Gastroesophageal sphincter (tissue), 4 donors: ENCODE data around the gene VAV2. TPM values are rescaled to one million over a fixed set of nuclear protein-coding genes. Genes with fewer than 3 reads are reported as not detected.

Source experiments
- ATAC-seq: fragments of 150-250 bp; one replicate; pipeline ENCODE4 v1.9.1; 2016; ENCODE audit warnings: mild to moderate bottlenecking, moderate library complexity
- H3K27ac ChIP-seq, 4 donors: fragments of 200-600 bp; sonication (generic) in 3 of 4; 1 replicate in 3 of 4; 2 replicates in 1 of 4; pipeline ENCODE4 v1.5.1; 2016 to 2019
- H3K27me3 ChIP-seq: fragments of 200-600 bp; sonication (generic); one replicate; pipeline ENCODE4 v1.5.1; 2019
- H3K36me3 ChIP-seq, 2 donors: fragments of 200-600 bp; sonication (generic); one replicate each; pipeline ENCODE4 v1.5.1; 2019; ENCODE audit warnings: control low read depth in 1 of 2
- H3K4me1 ChIP-seq, 3 donors: fragments of 200-600 bp; sonication (generic); 1 replicate in 2 of 3; 2 replicates in 1 of 3; pipeline ENCODE4 v1.5.1; 2016 to 2019; ENCODE audit warnings: control low read depth in 2 of 3
- H3K4me3 ChIP-seq, 2 donors: fragments of 200-600 bp; sonication (generic); one replicate each; pipeline ENCODE4 v1.5.1; 2019; ENCODE audit warnings: mild to moderate bottlenecking in 1 of 2, moderate library complexity in 1 of 2
- H3K9me3 ChIP-seq, 3 donors: fragments of 200-600 bp; sonication (generic); one replicate each; pipeline ENCODE4 v1.5.1; 2017 to 2019; ENCODE audit warnings: control low read depth in 2 of 3
- EP300 ChIP-seq: sonication (generic); formaldehyde crosslinking; IDR thresholded peaks from one replicate; pipeline ENCODE4 v1.6.1; 2017; ENCODE audit warnings: antibody characterized with exemption, mild to moderate bottlenecking
- POLR2A ChIP-seq, 2 donors: fragments of 450-650 bp; IDR thresholded peaks; one replicate each; pipeline ENCODE4 v1.6.1; 2017; ENCODE audit warnings: antibody characterized with exemption in 2 of 2, mild to moderate bottlenecking in 2 of 2, moderate library complexity in 1 of 2
- POLR2AphosphoS5 ChIP-seq: sonication (generic); formaldehyde crosslinking; IDR thresholded peaks from one replicate; pipeline ENCODE4 v1.6.1; 2017; ENCODE audit warnings: antibody characterized with exemption
- WGBS, 2 donors: methylation state at CpG; one replicate each; pipeline ENCODE4 v1.1.5; 2018; ENCODE audit warnings: low coverage in 1 of 2; 5-methylcytosine and 5-hydroxymethylcytosine counted together
- total RNA-seq, 4 donors: library from RNA; depleted of rRNA; stranded (reverse); fragments of >200 nt; gene quantifications; one replicate each; pipeline ENCODE4 v1.1.0, GENCODE V29; 2016
- TF ChIP-seq, protein P1 (sequence below), 4 experiments: fragments of 200-600 bp in 2 of 4; fragments of 450-650 bp in 2 of 4; sonication (generic) in 1 of 4; IDR thresholded peaks; one replicate each; pipeline ENCODE4 v1.5.1; 2017 to 2019; ENCODE audit warnings: antibody characterized with exemption in 4 of 4, mild to moderate bottlenecking in 2 of 4, moderate library complexity in 2 of 4

The VAV2 gene
- total RNA-seq, 4 donors from 2014 or later: 7.7 to 16.8 (median 8.9) TPM

DNA sequence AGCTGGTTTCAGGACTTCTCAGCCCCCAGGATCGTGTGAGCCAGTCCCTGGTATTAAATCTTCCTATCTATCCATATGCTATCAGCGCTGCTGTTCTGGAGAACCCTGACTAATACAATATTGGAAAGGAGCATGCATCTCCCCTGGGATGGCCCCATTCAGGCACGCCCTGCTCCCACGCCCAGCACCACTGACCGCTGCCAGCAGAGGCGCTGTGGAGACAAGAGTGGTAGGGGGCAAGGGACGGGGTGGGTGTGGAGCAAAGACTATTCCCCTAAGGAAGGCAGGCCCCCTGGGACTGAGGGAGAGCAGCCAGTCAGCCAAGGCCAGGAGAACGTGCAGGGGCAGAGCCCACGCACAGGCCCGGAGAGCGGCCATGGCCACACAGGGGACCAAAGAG is 116.0 kb downstream of the VAV2 start:
- Histone ChIP-seq H3K4me3 (no peak overlapping the region), H3K27me3 (no peaks in the 10 kb centered on the region), H3K36me3 (no peaks in the 10 kb centered on the region), H3K4me1 (no peaks in the 10 kb centered on the region), H3K27ac (no peak overlapping the region), H3K9me3 (no peaks in the 10 kb centered on the region)
- TF ChIP-seq POLR2AphosphoS5: no peak
- TF ChIP-seq, protein P1, sequence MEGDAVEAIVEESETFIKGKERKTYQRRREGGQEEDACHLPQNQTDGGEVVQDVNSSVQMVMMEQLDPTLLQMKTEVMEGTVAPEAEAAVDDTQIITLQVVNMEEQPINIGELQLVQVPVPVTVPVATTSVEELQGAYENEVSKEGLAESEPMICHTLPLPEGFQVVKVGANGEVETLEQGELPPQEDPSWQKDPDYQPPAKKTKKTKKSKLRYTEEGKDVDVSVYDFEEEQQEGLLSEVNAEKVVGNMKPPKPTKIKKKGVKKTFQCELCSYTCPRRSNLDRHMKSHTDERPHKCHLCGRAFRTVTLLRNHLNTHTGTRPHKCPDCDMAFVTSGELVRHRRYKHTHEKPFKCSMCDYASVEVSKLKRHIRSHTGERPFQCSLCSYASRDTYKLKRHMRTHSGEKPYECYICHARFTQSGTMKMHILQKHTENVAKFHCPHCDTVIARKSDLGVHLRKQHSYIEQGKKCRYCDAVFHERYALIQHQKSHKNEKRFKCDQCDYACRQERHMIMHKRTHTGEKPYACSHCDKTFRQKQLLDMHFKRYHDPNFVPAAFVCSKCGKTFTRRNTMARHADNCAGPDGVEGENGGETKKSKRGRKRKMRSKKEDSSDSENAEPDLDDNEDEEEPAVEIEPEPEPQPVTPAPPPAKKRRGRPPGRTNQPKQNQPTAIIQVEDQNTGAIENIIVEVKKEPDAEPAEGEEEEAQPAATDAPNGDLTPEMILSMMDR (IDR thresholded peaks at IDR 0.05): no peak
- no peak for TF ChIP-seq POLR2A (IDR thresholded peaks at IDR 0.05)
- TF ChIP-seq EP300: no peak
- ATAC-seq: no peak
- WGBS, 2 donors: 100% methylated on average over 1 to 2 of the region's 11 CpGs

DNA sequence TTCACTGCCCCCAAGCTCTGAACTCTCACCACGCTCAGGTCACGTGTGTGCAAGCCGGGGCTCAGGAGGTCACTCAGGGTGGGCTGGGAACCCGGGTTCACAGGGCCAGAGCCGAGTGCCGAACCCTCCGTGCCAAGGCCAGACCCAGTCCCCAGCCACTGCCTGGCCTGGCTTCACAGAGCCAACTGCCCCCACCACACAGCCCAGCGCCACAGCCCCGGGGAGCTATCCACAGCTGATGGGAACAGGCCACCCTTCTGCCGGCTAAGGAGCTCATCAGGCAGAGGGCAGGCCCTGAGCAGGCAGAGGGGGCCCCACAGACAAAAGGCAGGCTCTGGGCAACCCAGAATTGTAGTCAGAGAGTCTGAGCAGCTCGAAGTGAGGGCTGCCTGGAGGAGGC is 117.0 kb downstream of the VAV2 start:
- Histone ChIP-seq H3K9me3 (no peaks in the 10 kb centered on the region), H3K27ac (no peak overlapping the region), H3K27me3 (no peaks in the 10 kb centered on the region), H3K4me1 (no peaks in the 10 kb centered on the region), H3K4me3 (no peak overlapping the region), H3K36me3 (no peaks in the 10 kb centered on the region)
- no peak for ATAC-seq
- WGBS, 2 donors: 80 to 88% methylated on average over 1 to 3 of the region's 11 CpGs
- TF ChIP-seq POLR2A (IDR thresholded peaks at IDR 0.05) (no peak), EP300 (no peak), POLR2AphosphoS5 (no peak)
- TF ChIP-seq, protein P1 (IDR thresholded peaks at IDR 0.05): no peak

DNA sequence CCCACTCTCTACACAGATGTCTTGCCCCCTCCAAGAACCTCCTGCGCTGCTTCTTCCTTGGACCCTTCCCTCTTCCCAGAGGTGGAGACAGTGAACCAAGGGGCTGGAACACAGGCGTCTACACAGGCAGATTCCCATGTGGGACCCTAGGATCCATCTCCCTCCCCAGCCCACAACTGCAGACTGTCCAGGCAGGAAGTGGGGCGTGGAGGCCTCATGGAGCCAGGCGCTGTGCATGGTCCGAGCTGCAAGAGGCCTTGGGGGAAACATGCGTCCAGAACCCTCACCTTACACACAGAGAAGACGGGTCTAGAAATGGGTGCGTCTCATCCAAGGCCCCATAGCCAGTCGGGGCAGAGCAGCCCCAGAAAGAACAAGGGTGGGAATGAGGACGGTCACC is 117.5 kb downstream of the VAV2 start:
- no peak for ATAC-seq
- H3K9me3 ChIP-seq: no peaks in the 10 kb centered on the region
- H3K27me3 ChIP-seq: no peaks in the 10 kb centered on the region
- 92 to 100% methylated on average over 2 to 7 of the region's 10 CpGs for WGBS, 2 donors
- H3K4me1 ChIP-seq: no peaks in the 10 kb centered on the region
- no peak overlapping the region for H3K4me3 ChIP-seq
- no peaks in the 10 kb centered on the region for H3K36me3 ChIP-seq
- no peak overlapping the region for H3K27ac ChIP-seq
- TF ChIP-seq EP300: no peak
- TF ChIP-seq, protein P1 (IDR thresholded peaks at IDR 0.05): no peak
- TF ChIP-seq POLR2AphosphoS5: no peak
- no peak for TF ChIP-seq POLR2A (IDR thresholded peaks at IDR 0.05)

DNA sequence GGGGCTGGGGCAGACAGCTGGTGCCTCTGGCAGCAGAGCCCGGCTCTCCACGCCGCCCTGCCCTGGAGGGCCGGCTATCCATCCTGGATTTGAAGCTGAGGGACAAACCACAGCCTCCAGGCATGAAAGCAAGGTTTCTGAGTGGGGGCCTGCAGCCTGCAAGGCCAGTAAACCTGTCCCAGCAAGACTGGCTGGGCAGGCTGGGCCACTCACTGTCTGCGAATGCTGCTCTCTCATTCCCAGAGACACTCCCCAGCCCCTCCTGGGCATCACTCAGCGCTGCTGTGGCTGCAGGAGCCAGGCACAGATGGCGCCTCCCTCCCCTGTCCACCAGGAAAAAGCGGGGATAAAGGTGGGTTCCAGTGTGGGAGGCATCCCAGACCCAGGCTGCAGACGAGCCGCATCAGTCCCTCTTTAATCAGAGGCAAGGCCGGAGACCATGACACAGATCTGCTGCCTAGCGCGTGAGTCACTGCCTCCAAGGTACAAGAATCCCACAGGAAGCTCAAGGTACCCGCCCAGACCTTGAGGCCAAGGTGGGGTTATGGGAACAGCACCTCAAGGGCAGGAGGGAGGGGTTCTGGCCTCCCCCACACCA is 118.0 kb downstream of the VAV2 start:
- 80 to 100% methylated on average over 1 of the region's 14 CpGs for WGBS, 2 donors
- H3K27me3 ChIP-seq: no peaks in the 10 kb centered on the region
- TF ChIP-seq POLR2A (IDR thresholded peaks at IDR 0.05) (no peak), POLR2AphosphoS5 (no peak), EP300 (no peak)
- TF ChIP-seq, protein P1 (IDR thresholded peaks at IDR 0.05): no peak
- no peak overlapping the region for H3K4me3 ChIP-seq
- no peaks in the 10 kb centered on the region for H3K36me3 ChIP-seq
- no peak for ATAC-seq
- no peak overlapping the region for H3K27ac ChIP-seq
- no peaks in the 10 kb centered on the region for H3K4me1 ChIP-seq
- H3K9me3 ChIP-seq: no peaks in the 10 kb centered on the region

DNA sequence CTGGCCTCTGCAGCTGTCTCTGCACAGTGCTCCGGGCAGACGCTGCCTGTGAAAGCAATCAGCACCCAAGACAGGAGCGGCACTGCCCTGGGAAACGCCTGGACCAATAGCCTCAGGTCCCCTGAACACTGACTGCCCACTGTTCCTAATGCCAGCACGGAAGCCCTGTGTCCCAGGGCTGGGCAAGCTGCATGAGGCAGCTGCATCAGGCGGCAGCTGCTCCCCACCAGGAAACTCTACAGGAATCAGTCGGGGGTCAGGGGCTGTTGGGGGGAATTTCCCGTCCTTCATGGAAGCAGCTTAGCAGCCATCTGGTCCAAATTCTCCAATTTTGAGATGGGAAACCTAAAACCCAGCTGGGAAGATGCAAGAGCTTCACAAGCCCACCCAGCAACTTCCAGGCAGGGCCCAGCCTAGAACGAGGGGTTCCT is 118.6 kb downstream of the VAV2 start:
- Histone ChIP-seq H3K4me3 (no peak overlapping the region), H3K27me3 (no peaks in the 10 kb centered on the region), H3K4me1 (no peaks in the 10 kb centered on the region), H3K36me3 (no peaks in the 10 kb centered on the region), H3K9me3 (no peaks in the 10 kb centered on the region), H3K27ac (no peak overlapping the region)
- WGBS, 2 donors: 60 to 100% methylated on average over 1 of the region's 9 CpGs
- TF ChIP-seq POLR2AphosphoS5 (no peak), POLR2A (IDR thresholded peaks at IDR 0.05) (no peak), EP300 (no peak)
- TF ChIP-seq, protein P1 (IDR thresholded peaks at IDR 0.05): no peak
- no peak for ATAC-seq
